ENCODE measurements around the gene PLEKHG3. TPM values are rescaled to one million over a fixed set of nuclear protein-coding genes. Genes with fewer than 3 reads are reported as not detected.

PLEKHG3 gene
- total RNA-seq, 1 experiment from 2014 or later = 59.3 TPM

DNA sequence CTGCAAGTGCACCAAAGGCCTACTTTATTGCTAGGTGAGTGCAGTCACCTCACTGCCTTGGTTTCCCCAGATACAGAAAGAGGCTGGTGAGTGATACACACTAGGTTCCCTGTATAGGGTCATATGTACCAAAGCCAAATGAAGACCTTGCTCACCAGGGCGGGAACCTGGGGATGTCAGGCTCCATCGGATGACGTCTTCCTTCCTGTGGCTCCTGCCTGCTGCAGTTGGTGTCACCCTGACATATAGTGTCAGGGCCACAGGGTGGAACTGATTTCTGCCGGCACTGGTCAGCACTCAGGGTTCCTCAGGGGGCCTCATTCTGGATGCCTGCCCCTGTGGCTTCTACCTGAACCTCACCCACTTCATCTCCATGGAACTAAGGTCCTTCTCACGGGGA is 43.1 kb downstream of the PLEKHG3 start:
- Histone ChIP-seq H3K4me1 (replicated peaks; ENCODE audit: insufficient read depth) (no peaks in the 10 kb centered on the region), H3K4me2 (no peak overlapping the region), H3K27ac (no peak overlapping the region), H3K79me2 (ENCODE audit: low read depth) (no peaks in the 10 kb centered on the region), H3F3A (ENCODE audit: insufficient read depth, low read depth) (peaks cover 8% of the 10 kb centered on the region), H3K9me2 (ENCODE audit: insufficient read depth) (no peaks in the 10 kb centered on the region), H4K20me1 (ENCODE audit: insufficient read depth) (no peaks in the 10 kb centered on the region), H3K36me3 (ENCODE audit: low read depth) (peaks cover 10% of the 10 kb centered on the region; the same call in 1 of the 2 replicates), H3K27me3 (ENCODE audit: insufficient read depth, low read depth) (no peaks in the 10 kb centered on the region), H3K9me3 (ENCODE audit: insufficient read depth, low read depth) (no peaks in the 10 kb centered on the region), H2AFZ (no peak overlapping the region), H3K4me3 (no peak overlapping the region)
- intact Hi-C loops (cut with micrococcal nuclease; ENCODE audit: unreplicated experiment) = no loop called here
- no TSS peak for BruUV-seq (replicated peaks)
- CTCF ChIA-PET = interaction anchor here (0.6 kb wide), 1 partner anchor 1194 kb away, joined by 3 read pairs; no protein-coding TSS in a partner anchor
- DNase-seq = no peak
- no peak for TF ChIP-seq EZH2 (IDR thresholded peaks at IDR 0.05; ENCODE audit: low read depth)
- TF ChIP-seq, protein P1, sequence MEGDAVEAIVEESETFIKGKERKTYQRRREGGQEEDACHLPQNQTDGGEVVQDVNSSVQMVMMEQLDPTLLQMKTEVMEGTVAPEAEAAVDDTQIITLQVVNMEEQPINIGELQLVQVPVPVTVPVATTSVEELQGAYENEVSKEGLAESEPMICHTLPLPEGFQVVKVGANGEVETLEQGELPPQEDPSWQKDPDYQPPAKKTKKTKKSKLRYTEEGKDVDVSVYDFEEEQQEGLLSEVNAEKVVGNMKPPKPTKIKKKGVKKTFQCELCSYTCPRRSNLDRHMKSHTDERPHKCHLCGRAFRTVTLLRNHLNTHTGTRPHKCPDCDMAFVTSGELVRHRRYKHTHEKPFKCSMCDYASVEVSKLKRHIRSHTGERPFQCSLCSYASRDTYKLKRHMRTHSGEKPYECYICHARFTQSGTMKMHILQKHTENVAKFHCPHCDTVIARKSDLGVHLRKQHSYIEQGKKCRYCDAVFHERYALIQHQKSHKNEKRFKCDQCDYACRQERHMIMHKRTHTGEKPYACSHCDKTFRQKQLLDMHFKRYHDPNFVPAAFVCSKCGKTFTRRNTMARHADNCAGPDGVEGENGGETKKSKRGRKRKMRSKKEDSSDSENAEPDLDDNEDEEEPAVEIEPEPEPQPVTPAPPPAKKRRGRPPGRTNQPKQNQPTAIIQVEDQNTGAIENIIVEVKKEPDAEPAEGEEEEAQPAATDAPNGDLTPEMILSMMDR (conservative IDR thresholded peaks at IDR 0.05) = no peak
- POLR2A ChIA-PET (ENCODE audit: unreplicated experiment) = no interaction called here

GRCh38 chr14:64748521-64748920 is 44.3 kb downstream of the PLEKHG3 start:
- peaks cover 8% of the 10 kb centered on the region for H3F3A ChIP-seq (ENCODE audit: insufficient read depth, low read depth)
- ChIA-PET POLR2A (ENCODE audit: unreplicated experiment) (no interaction called here), CTCF (no interaction called here)
- no peaks in the 10 kb centered on the region for H3K4me1 ChIP-seq (replicated peaks; ENCODE audit: insufficient read depth)
- no peak overlapping the region for H3K27ac ChIP-seq
- H3K9me3 ChIP-seq (ENCODE audit: insufficient read depth, low read depth) = no peaks in the 10 kb centered on the region
- no peak overlapping the region for H3K4me2 ChIP-seq
- no TSS peak for BruUV-seq (replicated peaks)
- no peak overlapping the region for H2AFZ ChIP-seq
- no peaks in the 10 kb centered on the region for H3K79me2 ChIP-seq (ENCODE audit: low read depth)
- no peaks in the 10 kb centered on the region for H4K20me1 ChIP-seq (ENCODE audit: insufficient read depth)
- DNase-seq = no peak
- intact Hi-C loops (cut with micrococcal nuclease; ENCODE audit: unreplicated experiment) = no loop called here
- no peak overlapping the region for H3K4me3 ChIP-seq
- no peaks in the 10 kb centered on the region for H3K27me3 ChIP-seq (ENCODE audit: insufficient read depth, low read depth)
- H3K36me3 ChIP-seq (ENCODE audit: low read depth) = 0 out of 2 replicates have a peak, but pooled peaks cover 1% of the 10 kb centered on the region
- TF ChIP-seq, protein P1 (conservative IDR thresholded peaks at IDR 0.05) = no peak
- TF ChIP-seq EZH2 (IDR thresholded peaks at IDR 0.05; ENCODE audit: low read depth) = no peak
- H3K9me2 ChIP-seq (ENCODE audit: insufficient read depth) = no peaks in the 10 kb centered on the region

DNA sequence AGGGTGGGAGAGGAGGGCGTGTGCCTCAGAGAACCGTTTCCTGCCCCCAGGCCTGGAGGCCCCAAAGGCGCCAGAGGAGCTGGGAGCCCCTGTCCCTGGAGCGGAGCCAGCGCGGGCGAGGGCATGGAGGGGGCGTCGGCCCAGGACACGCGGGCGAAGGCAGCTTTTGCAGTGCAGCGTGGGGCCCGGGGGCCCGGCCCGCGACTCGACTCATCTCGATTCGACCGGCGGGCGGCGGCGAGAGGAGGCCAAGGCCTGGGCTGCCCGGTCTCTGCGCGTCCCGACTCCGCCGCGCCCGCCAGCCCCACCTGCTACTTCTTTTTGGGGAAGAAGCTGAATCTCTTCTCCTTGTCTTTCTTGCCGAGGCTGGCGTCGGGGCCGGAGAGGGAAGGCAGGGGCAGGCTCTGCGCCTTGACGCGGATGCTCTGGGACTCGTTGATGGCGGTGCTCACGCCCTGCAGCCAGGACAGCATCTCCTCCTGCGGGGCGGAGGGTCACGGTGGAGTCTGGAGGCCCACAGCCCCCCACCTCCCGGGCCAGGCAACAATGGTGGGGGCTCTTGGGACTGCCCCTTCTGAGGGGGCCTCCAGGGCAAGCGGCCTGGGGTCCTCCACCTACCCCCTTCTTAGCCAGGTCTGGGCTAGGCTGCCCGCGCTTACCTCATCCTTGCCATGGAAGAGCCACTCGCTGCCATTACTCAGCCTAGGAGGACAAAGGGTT is 44.9 kb downstream of the PLEKHG3 start:
- DNase-seq = no peak
- ChIA-PET CTCF (no interaction called here), POLR2A (ENCODE audit: unreplicated experiment) (no interaction called here)
- no peaks in the 10 kb centered on the region for H3K9me3 ChIP-seq (ENCODE audit: insufficient read depth, low read depth)
- no peaks in the 10 kb centered on the region for H4K20me1 ChIP-seq (ENCODE audit: insufficient read depth)
- H3K9me2 ChIP-seq (ENCODE audit: insufficient read depth) = no peaks in the 10 kb centered on the region
- no peaks in the 10 kb centered on the region for H3K79me2 ChIP-seq (ENCODE audit: low read depth)
- TF ChIP-seq, protein P1 (conservative IDR thresholded peaks at IDR 0.05) = no peak
- TF ChIP-seq EZH2 (IDR thresholded peaks at IDR 0.05; ENCODE audit: low read depth) = no peak
- no peak overlapping the region for H2AFZ ChIP-seq
- no peaks in the 10 kb centered on the region for H3K27me3 ChIP-seq (ENCODE audit: insufficient read depth, low read depth)
- H3K4me2 ChIP-seq = no peak overlapping the region
- no peak overlapping the region for H3K4me3 ChIP-seq
- no TSS peak for BruUV-seq (replicated peaks)
- intact Hi-C loops (cut with micrococcal nuclease; ENCODE audit: unreplicated experiment) = no loop called here
- no peaks in the 10 kb centered on the region for H3K36me3 ChIP-seq (ENCODE audit: low read depth)
- H3K4me1 ChIP-seq (replicated peaks; ENCODE audit: insufficient read depth) = no peaks in the 10 kb centered on the region
- peaks cover 8% of the 10 kb centered on the region for H3F3A ChIP-seq (ENCODE audit: insufficient read depth, low read depth)
- no peak overlapping the region for H3K27ac ChIP-seq
